Measurements from ENCODE around the gene SLC17A8.

SLC17A8 gene

DNA sequence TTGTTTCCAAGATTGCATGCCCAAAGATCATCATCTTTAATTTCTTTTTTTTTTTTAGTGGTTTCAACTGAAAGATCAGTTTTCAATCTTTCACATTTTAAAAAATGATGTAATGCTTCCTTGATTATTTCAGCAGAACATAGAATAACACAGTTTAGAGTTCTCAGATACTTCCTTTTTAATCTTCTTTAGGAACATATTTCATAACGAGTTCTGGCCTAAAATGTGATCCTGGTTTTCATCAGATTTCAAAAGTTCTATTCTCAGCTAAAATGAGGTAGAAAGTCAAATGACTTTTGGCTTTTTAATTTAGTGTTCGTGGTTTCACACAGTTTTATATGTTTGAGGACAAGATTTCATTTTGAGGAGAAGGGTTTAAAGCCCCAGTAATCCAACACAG is 76.8 kb downstream of the SLC17A8 start:
- Histone ChIP-seq H3K4me3 (ENCODE audit: low read length) (no peak overlapping the region), H3K9ac (ENCODE audit: low read depth, low read length) (no peak overlapping the region), H3K36me3 (ENCODE audit: insufficient read depth, low read length) (no peaks in the 10 kb centered on the region), H3K4me1 (ENCODE audit: control insufficient read depth, insufficient read depth, low read length) (no peaks in the 10 kb centered on the region), H3K27me3 (ENCODE audit: control insufficient read depth, insufficient read depth, low read length) (no peaks in the 10 kb centered on the region), H3K9me3 (replicated peaks; ENCODE audit: low read length) (no peaks in the 10 kb centered on the region), H3K4me2 (ENCODE audit: low read length) (no peak overlapping the region)

DNA sequence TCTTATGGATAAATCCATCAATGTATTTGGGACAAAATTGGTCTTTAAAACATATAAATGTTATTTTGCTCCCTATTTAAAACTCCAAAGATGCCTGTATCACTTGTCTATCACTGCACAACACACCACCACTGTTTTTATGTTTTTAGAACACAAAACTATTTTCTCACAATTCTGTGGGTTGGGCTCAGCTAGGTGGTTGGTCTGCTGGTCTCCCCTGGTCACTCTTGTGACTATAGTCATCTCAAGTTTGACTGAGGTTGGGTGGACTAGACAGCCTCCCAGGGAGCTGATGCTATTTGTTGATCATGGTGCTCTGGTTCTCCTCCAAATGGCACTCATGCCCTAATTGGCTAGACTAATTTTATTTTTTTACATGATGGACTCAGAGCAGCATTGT is 77.3 kb downstream of the SLC17A8 start:
- Histone ChIP-seq H3K9me3 (replicated peaks; ENCODE audit: low read length) (no peaks in the 10 kb centered on the region), H3K4me2 (ENCODE audit: low read length) (no peak overlapping the region), H3K4me3 (ENCODE audit: low read length) (no peak overlapping the region), H3K36me3 (ENCODE audit: insufficient read depth, low read length) (no peaks in the 10 kb centered on the region), H3K27me3 (ENCODE audit: control insufficient read depth, insufficient read depth, low read length) (no peaks in the 10 kb centered on the region), H3K4me1 (ENCODE audit: control insufficient read depth, insufficient read depth, low read length) (no peaks in the 10 kb centered on the region), H3K9ac (ENCODE audit: low read depth, low read length) (no peak overlapping the region)

DNA sequence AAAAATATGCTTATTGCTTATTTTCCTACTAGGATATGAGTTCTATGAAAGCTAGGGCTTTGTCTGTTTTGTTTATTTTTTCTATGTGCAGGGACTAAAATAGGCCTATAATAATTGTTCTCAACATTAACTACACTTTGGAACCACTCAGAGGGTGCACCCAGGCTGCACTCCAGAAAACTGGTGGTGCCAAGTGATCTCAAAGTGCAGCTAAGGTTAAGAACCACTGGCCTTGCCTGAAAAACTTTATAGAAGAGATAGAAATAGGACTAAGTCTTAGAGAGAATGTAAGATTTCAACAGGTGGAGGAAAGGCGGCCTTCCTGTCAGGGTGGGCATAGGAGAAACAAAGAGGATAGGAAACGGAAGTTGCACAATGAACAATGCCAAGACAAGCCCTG is 79.1 kb downstream of the SLC17A8 start:
- no peak overlapping the region for H3K4me3 ChIP-seq (ENCODE audit: low read length)
- H3K9me3 ChIP-seq (replicated peaks; ENCODE audit: low read length) = no peaks in the 10 kb centered on the region
- no peaks in the 10 kb centered on the region for H3K36me3 ChIP-seq (ENCODE audit: insufficient read depth, low read length)
- no peak overlapping the region for H3K4me2 ChIP-seq (ENCODE audit: low read length)
- no peak overlapping the region for H3K9ac ChIP-seq (ENCODE audit: low read depth, low read length)
- no peaks in the 10 kb centered on the region for H3K4me1 ChIP-seq (ENCODE audit: control insufficient read depth, insufficient read depth, low read length)
- H3K27me3 ChIP-seq (ENCODE audit: control insufficient read depth, insufficient read depth, low read length) = peaks cover 4% of the 10 kb centered on the region

DNA sequence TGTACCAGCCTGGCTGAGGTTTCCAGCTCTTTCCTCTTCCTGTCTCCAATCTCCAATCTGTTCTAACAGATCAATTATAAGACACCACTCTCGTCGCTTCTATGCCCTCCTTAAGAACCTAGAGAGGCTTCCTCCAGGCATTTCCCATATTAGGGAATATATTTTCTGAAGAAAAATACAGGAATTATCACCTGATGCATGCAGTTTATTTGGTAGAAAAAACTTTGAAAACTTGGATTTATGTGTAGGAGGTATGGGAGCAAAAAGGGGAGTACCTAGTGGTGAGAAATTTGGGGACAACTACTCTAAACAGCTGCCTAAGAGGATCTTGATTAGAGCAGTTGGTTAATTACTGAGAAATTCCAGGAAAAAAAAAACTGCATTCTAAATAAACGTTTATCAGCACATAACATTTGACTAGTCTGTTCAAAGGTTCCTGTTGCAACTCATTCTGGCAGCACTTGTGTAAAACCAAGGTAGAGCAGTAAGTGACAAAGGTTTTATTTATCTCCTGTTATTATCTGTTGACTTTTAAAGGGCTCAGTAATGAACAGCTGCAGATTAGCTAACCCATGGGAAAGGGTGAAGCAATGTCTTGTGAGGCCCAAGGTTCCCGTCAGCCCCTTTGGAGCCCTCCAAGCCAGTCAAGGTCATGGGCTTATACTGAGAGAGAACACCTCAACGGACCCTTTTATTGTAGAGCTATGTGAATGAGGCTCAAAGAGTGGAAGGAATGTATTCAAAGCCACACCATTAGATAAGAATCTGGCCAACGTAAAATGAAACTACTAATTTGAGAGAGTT is 80.4 kb downstream of the SLC17A8 start:
- no peak overlapping the region for H3K9ac ChIP-seq (ENCODE audit: low read depth, low read length)
- no peak overlapping the region for H3K4me2 ChIP-seq (ENCODE audit: low read length)
- H3K4me3 ChIP-seq (ENCODE audit: low read length) = no peak overlapping the region
- no peaks in the 10 kb centered on the region for H3K36me3 ChIP-seq (ENCODE audit: insufficient read depth, low read length)
- no peaks in the 10 kb centered on the region for H3K9me3 ChIP-seq (replicated peaks; ENCODE audit: low read length)
- H3K27me3 ChIP-seq (ENCODE audit: control insufficient read depth, insufficient read depth, low read length) = peaks cover 12% of the 10 kb centered on the region
- H3K4me1 ChIP-seq (ENCODE audit: control insufficient read depth, insufficient read depth, low read length) = no peaks in the 10 kb centered on the region

DNA sequence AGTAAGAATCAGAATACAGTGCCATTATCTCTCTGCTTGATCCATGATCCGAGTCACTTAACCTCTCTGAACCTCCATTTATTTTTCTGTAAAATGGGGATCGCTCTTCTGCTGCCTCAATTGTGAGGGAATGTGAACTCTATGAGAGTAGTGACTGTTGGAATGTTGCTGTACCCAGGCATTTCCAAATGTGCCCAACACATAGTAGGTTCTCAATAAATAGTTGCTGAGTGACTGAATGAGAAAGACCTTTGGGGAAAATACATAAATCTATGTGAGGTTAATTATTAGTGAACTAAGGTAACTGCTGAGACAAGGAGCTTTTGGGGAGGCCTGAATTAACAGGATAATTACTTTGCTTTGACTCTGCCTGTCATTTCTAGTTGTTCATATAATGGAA is 82.9 kb downstream of the SLC17A8 start:
- no peak overlapping the region for H3K9ac ChIP-seq (ENCODE audit: low read depth, low read length)
- H3K4me3 ChIP-seq (ENCODE audit: low read length) = no peak overlapping the region
- H3K27me3 ChIP-seq (ENCODE audit: control insufficient read depth, insufficient read depth, low read length) = peaks cover 12% of the 10 kb centered on the region
- no peaks in the 10 kb centered on the region for H3K9me3 ChIP-seq (replicated peaks; ENCODE audit: low read length)
- H3K4me1 ChIP-seq (ENCODE audit: control insufficient read depth, insufficient read depth, low read length) = no peaks in the 10 kb centered on the region
- H3K4me2 ChIP-seq (ENCODE audit: low read length) = no peak overlapping the region
- no peaks in the 10 kb centered on the region for H3K36me3 ChIP-seq (ENCODE audit: insufficient read depth, low read length)

DNA sequence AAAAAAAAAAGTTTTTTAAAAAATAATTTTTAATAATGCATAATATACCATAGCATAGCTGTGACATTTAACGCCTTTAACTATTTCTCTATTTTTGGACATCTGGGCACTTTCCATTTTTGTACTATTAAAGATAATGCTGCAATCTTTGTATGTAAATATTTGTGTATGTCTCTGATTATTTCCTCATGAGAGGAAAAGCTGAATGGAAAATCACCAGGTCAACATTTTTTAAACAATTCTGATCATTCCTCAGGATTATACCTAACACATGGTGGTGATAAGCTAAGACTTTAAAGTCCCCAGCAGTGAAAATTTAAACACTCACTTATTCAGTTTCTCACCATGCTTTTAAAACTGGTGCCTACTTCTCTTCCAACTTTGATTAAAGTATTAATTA is 85.5 kb downstream of the SLC17A8 start:
- H3K9me3 ChIP-seq (replicated peaks; ENCODE audit: low read length) = no peaks in the 10 kb centered on the region
- H3K4me1 ChIP-seq (ENCODE audit: control insufficient read depth, insufficient read depth, low read length) = no peaks in the 10 kb centered on the region
- H3K4me2 ChIP-seq (ENCODE audit: low read length) = no peak overlapping the region
- H3K4me3 ChIP-seq (ENCODE audit: low read length) = no peak overlapping the region
- no peaks in the 10 kb centered on the region for H3K36me3 ChIP-seq (ENCODE audit: insufficient read depth, low read length)
- peaks cover 14% of the 10 kb centered on the region for H3K27me3 ChIP-seq (ENCODE audit: control insufficient read depth, insufficient read depth, low read length)
- H3K9ac ChIP-seq (ENCODE audit: low read depth, low read length) = no peak overlapping the region

DNA sequence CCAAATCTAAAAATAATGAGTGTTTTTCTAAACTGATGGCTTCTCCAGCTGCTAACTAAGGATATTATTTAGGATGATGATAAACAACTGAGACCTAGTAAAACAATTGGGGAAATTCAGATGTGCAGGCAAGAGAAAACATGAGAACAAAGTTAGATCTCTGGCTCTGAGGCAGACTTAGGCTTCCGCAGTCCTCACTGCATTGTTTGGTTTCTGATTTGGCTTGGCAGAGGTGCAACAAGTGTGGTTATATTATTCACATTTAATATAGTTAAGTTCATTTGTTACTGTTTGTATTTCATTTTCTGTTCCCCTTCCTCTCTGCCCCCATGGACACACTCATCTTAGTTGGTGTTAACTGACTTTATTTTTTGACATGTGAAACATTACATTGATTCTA is 86.6 kb downstream of the SLC17A8 start:
- Histone ChIP-seq H3K27me3 (ENCODE audit: control insufficient read depth, insufficient read depth, low read length) (peaks cover 17% of the 10 kb centered on the region), H3K4me2 (ENCODE audit: low read length) (no peak overlapping the region), H3K9me3 (replicated peaks; ENCODE audit: low read length) (no peaks in the 10 kb centered on the region), H3K4me3 (ENCODE audit: low read length) (no peak overlapping the region), H3K4me1 (ENCODE audit: control insufficient read depth, insufficient read depth, low read length) (no peaks in the 10 kb centered on the region), H3K9ac (ENCODE audit: low read depth, low read length) (no peak overlapping the region), H3K36me3 (ENCODE audit: insufficient read depth, low read length) (no peaks in the 10 kb centered on the region)

DNA sequence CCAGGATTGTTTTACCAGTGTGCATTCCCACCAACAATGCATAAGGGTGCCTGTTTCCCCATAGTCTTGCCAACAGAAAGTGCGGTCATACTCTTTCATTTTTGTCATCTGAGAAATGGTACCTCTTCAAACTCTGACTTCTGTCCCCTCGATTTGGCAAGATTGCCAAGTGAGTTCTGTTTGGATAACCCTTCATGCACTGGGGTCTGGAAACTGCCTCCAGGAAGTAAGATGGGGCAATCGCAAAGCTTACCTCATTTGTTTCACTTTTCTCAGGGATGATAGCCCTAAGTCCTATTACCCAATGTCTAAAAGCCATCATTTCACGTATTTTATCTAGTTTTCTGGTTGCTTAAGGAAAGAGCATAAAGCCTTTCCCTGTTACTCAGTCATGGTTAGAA is 88.2 kb downstream of the SLC17A8 start:
- Histone ChIP-seq H3K9ac (ENCODE audit: low read depth, low read length) (no peak overlapping the region), H3K27me3 (ENCODE audit: control insufficient read depth, insufficient read depth, low read length) (peaks cover 23% of the 10 kb centered on the region), H3K9me3 (replicated peaks; ENCODE audit: low read length) (no peaks in the 10 kb centered on the region), H3K36me3 (ENCODE audit: insufficient read depth, low read length) (no peaks in the 10 kb centered on the region), H3K4me1 (ENCODE audit: control insufficient read depth, insufficient read depth, low read length) (no peaks in the 10 kb centered on the region), H3K4me3 (ENCODE audit: low read length) (no peak overlapping the region), H3K4me2 (ENCODE audit: low read length) (no peak overlapping the region)

DNA sequence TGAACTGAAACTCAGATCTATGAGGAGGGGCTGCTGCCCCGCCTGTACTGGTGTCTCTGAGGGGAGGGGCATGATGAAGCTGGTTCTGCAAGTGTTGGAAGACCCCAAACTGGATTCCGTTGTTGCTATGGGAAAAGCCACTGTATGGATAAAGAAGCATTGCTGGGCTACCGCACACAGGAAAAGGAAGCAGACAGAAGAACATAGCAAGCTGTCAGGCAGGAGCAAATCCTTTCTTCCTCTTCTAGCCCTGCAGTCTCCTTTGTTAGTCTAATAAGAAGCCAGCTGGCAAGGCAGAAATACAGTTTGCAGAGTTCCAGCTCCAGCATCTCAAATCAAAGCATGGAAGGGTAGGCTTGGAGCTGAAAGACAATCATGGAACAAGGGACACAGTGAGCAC is 90.5 kb downstream of the SLC17A8 start:
- Histone ChIP-seq H3K9ac (ENCODE audit: low read depth, low read length) (no peak overlapping the region), H3K36me3 (ENCODE audit: insufficient read depth, low read length) (no peaks in the 10 kb centered on the region), H3K4me2 (ENCODE audit: low read length) (no peak overlapping the region), H3K4me1 (ENCODE audit: control insufficient read depth, insufficient read depth, low read length) (no peaks in the 10 kb centered on the region), H3K4me3 (ENCODE audit: low read length) (no peak overlapping the region), H3K27me3 (ENCODE audit: control insufficient read depth, insufficient read depth, low read length) (peaks cover 15% of the 10 kb centered on the region), H3K9me3 (replicated peaks; ENCODE audit: low read length) (no peaks in the 10 kb centered on the region)

DNA sequence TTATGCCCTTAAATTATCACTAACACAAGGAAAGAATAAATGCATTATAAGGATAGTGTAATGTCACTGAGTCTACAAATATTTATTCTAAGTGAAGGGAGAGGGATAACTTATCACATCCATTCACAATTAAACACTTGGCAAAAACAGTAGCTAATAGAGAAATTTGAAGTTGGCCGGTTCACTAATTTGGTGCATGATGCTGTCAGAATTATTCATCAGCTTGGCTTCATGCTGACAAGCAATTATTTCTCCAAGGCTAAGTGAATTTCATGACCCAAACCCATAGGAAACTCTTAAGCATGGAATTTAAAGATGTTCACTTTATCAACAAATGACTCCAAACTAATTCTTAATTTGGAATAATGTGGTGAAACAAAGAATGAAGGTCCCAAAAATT is 91.8 kb downstream of the SLC17A8 start:
- Histone ChIP-seq H3K9me3 (replicated peaks; ENCODE audit: low read length) (no peaks in the 10 kb centered on the region), H3K4me1 (ENCODE audit: control insufficient read depth, insufficient read depth, low read length) (no peaks in the 10 kb centered on the region), H3K27me3 (ENCODE audit: control insufficient read depth, insufficient read depth, low read length) (peaks cover 15% of the 10 kb centered on the region), H3K36me3 (ENCODE audit: insufficient read depth, low read length) (no peaks in the 10 kb centered on the region), H3K9ac (ENCODE audit: low read depth, low read length) (no peak overlapping the region), H3K4me3 (ENCODE audit: low read length) (no peak overlapping the region), H3K4me2 (ENCODE audit: low read length) (no peak overlapping the region)

DNA sequence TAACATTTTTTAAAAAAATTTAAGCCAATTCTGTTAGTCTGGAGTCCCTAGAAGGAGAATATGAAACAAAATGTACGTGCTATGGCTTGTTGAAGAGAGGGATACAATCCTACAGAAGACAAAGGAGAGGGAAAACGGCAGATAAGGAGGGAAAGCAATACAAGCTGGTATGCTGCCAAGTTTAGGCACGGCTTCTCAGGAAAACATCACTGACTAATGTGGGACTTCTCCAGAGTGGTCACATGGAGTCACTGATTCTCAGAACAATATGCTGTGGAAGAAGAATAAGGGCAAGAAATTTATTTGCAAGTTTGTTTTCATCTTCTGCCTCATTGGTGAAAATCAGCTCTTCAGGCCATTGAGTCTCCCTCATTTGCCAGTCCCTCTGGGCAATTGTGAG is 93.9 kb downstream of the SLC17A8 start:
- Histone ChIP-seq H3K9me3 (replicated peaks; ENCODE audit: low read length) (no peaks in the 10 kb centered on the region), H3K27me3 (ENCODE audit: control insufficient read depth, insufficient read depth, low read length) (peaks cover 15% of the 10 kb centered on the region), H3K4me2 (ENCODE audit: low read length) (no peak overlapping the region), H3K9ac (ENCODE audit: low read depth, low read length) (no peak overlapping the region), H3K36me3 (ENCODE audit: insufficient read depth, low read length) (no peaks in the 10 kb centered on the region), H3K4me3 (ENCODE audit: low read length) (no peak overlapping the region), H3K4me1 (ENCODE audit: control insufficient read depth, insufficient read depth, low read length) (no peaks in the 10 kb centered on the region)

DNA sequence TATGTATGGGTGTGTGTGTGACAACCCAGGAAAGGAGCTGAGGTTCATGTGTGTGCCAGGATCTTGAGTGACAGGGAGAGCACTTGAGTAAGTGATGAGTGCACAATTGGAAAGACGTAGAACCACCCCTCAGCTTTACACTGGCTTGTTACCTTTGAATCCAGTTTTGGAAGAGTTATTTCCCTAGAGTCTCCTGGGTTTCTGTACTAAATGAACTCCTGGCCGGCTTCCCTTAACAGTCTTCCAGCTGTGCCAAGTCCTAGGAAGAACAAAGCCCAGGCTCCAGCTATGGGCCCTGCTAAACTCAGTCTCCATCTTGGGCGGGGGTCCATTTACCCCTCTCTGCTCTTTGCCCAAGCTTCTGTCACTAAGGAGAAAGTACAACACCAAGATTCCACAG is 97.1 kb downstream of the SLC17A8 start:
- H3K27me3 ChIP-seq (ENCODE audit: control insufficient read depth, insufficient read depth, low read length) = peaks cover 10% of the 10 kb centered on the region
- H3K4me1 ChIP-seq (ENCODE audit: control insufficient read depth, insufficient read depth, low read length) = no peaks in the 10 kb centered on the region
- no peaks in the 10 kb centered on the region for H3K9me3 ChIP-seq (replicated peaks; ENCODE audit: low read length)
- no peak overlapping the region for H3K4me2 ChIP-seq (ENCODE audit: low read length)
- no peak overlapping the region for H3K9ac ChIP-seq (ENCODE audit: low read depth, low read length)
- no peaks in the 10 kb centered on the region for H3K36me3 ChIP-seq (ENCODE audit: insufficient read depth, low read length)
- H3K4me3 ChIP-seq (ENCODE audit: low read length) = no peak overlapping the region
